Coronary artery (tissue), 2 donors: Measurements from ENCODE around the gene PRICKLE1.

Source experiments
- DNase-seq: peaks from one replicate; pipeline ENCODE4 v3.0.0-alpha.2; 2017; ENCODE audit warnings: low spot score
- H3K27ac ChIP-seq, 2 donors: fragments of 200-600 bp; sonication (generic); one replicate each; pipeline ENCODE4 v1.5.1; 2016 to 2019
- H3K4me3 ChIP-seq: fragments of 200-600 bp; sonication (generic); 2 replicates; pipeline ENCODE4 v1.5.1; 2016; ENCODE audit warnings: mild to moderate bottlenecking, moderate library complexity
- CTCF ChIP-seq: fragments of 200-600 bp; sonication (generic); IDR thresholded peaks from one replicate; pipeline ENCODE4 v1.5.1; 2019; ENCODE audit warnings: antibody characterized with exemption

Gene PRICKLE1

GRCh38 chr12:42410340-42410739 lies 179.2 kb downstream of the PRICKLE1 start:
- no peak for TF ChIP-seq CTCF
- no peak overlapping the region for H3K27ac ChIP-seq
- no peak overlapping the region for H3K4me3 ChIP-seq
- DNase-seq: no peak

GRCh38 chr12:42409471-42409870 lies 180.1 kb downstream of the PRICKLE1 start:
- H3K27ac ChIP-seq: no peak overlapping the region
- H3K4me3 ChIP-seq: no peak overlapping the region
- DNase-seq: no peak
- no peak for TF ChIP-seq CTCF

- Histone ChIP-seq H3K27ac (no peak overlapping the region), H3K4me3 (no peak overlapping the region)
- TF ChIP-seq CTCF: no peak
- no peak for DNase-seq
These were observed 182.2 kb downstream of the PRICKLE1 start for GRCh38 chr12:42407306-42407705.
